ENCODE results near the gene CARD6.

CARD6 gene

DNA sequence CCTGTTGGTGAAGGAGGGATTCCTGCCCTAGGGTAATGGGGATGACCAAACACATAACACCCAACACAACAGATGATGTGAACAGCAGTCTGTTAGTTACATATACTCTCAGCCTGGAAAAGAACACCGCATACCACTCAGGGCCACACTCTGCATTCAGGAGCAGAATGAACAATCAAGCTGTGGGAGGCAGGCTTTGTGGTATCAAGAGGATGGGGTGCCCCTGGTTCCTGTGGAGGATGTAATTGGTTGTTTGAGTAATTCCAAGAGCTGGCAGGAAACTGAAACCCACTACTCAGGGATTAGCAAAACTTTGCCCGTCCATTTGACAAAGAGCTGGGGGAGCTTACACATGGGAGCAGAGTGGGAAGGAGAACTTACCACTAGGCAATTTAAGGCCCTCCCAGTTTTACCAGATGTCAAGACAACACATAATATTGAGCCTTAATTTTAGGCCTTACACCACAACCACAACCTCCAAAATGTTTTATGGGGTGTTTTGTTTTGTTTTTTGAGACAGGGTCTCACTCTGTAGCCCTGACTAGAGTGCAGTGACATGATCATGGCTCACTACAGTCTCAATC, 27.4 kb upstream of the CARD6 start:
- TF ChIP-seq FOXM1 (IDR thresholded peaks at IDR 0.05; ENCODE audit: borderline replicate concordance, low read depth) (no peak), CEBPB (IDR thresholded peaks at IDR 0.05) (no peak), RAD21 (IDR thresholded peaks at IDR 0.05; ENCODE audit: low read depth) (no peak), ZBTB7A (IDR thresholded peaks at IDR 0.05; ENCODE audit: low read depth) (no peak), TAF1 (IDR thresholded peaks at IDR 0.05; ENCODE audit: low read depth) (no peak), YY1 (IDR thresholded peaks at IDR 0.05; ENCODE audit: low read depth) (no peak), CREB1 (IDR thresholded peaks at IDR 0.05; ENCODE audit: low read depth) (no peak), EP300 (IDR thresholded peaks at IDR 0.05; ENCODE audit: borderline replicate concordance) (no peak), NFIC (IDR thresholded peaks at IDR 0.05) (no peak), TEAD4 (IDR thresholded peaks at IDR 0.05) (no peak)
- TF ChIP-seq, protein P1, sequence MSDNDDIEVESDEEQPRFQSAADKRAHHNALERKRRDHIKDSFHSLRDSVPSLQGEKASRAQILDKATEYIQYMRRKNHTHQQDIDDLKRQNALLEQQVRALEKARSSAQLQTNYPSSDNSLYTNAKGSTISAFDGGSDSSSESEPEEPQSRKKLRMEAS (IDR thresholded peaks at IDR 0.05), result no peak
- TF ChIP-seq, protein P2, sequence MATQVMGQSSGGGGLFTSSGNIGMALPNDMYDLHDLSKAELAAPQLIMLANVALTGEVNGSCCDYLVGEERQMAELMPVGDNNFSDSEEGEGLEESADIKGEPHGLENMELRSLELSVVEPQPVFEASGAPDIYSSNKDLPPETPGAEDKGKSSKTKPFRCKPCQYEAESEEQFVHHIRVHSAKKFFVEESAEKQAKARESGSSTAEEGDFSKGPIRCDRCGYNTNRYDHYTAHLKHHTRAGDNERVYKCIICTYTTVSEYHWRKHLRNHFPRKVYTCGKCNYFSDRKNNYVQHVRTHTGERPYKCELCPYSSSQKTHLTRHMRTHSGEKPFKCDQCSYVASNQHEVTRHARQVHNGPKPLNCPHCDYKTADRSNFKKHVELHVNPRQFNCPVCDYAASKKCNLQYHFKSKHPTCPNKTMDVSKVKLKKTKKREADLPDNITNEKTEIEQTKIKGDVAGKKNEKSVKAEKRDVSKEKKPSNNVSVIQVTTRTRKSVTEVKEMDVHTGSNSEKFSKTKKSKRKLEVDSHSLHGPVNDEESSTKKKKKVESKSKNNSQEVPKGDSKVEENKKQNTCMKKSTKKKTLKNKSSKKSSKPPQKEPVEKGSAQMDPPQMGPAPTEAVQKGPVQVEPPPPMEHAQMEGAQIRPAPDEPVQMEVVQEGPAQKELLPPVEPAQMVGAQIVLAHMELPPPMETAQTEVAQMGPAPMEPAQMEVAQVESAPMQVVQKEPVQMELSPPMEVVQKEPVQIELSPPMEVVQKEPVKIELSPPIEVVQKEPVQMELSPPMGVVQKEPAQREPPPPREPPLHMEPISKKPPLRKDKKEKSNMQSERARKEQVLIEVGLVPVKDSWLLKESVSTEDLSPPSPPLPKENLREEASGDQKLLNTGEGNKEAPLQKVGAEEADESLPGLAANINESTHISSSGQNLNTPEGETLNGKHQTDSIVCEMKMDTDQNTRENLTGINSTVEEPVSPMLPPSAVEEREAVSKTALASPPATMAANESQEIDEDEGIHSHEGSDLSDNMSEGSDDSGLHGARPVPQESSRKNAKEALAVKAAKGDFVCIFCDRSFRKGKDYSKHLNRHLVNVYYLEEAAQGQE (IDR thresholded peaks at IDR 0.05; ENCODE audit: low read depth), result no peak
- TF ChIP-seq, protein P3, sequence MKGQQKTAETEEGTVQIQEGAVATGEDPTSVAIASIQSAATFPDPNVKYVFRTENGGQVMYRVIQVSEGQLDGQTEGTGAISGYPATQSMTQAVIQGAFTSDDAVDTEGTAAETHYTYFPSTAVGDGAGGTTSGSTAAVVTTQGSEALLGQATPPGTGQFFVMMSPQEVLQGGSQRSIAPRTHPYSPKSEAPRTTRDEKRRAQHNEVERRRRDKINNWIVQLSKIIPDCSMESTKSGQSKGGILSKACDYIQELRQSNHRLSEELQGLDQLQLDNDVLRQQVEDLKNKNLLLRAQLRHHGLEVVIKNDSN (IDR thresholded peaks at IDR 0.05), result no peak

DNA sequence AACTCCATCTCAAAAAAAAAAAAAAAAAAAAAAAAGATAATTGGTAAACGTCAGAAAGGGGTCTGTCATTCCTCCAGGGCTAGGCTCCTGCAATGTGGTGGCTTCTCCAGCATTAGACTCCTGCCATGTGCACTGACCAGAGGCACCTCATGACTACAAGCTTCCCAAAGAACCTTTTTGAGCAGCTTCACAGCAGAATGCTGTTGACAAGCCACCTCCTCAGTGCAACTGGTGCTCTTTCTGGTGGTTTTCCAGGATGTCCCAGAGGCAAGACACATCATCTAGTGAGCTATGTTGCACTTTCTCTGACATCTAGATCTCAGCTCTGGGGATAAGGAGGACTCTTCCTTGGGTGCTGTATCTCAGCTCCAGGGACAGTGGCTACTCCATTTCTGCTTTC, 17.7 kb upstream of the CARD6 start:
- no peak for TF ChIP-seq ZBTB7A (IDR thresholded peaks at IDR 0.05; ENCODE audit: low read depth)
- no peak for TF ChIP-seq TCF12 (IDR thresholded peaks at IDR 0.05; ENCODE audit: low read depth)
- TF ChIP-seq EP300 (IDR thresholded peaks at IDR 0.05; ENCODE audit: borderline replicate concordance), result no peak
- no peak for TF ChIP-seq CREB1 (IDR thresholded peaks at IDR 0.05; ENCODE audit: low read depth)
- no peak for TF ChIP-seq EGR1 (IDR thresholded peaks at IDR 0.05)
- TF ChIP-seq, protein P1 (IDR thresholded peaks at IDR 0.05), result no peak
- no peak for TF ChIP-seq YY1 (IDR thresholded peaks at IDR 0.05; ENCODE audit: low read depth)
- TF ChIP-seq TAF1 (IDR thresholded peaks at IDR 0.05; ENCODE audit: low read depth), result no peak
- no peak for TF ChIP-seq FOXM1 (IDR thresholded peaks at IDR 0.05; ENCODE audit: borderline replicate concordance, low read depth)
- TF ChIP-seq NFIC (IDR thresholded peaks at IDR 0.05), result no peak
- no peak for TF ChIP-seq RAD21 (IDR thresholded peaks at IDR 0.05; ENCODE audit: low read depth)
- TF ChIP-seq TEAD4 (IDR thresholded peaks at IDR 0.05), result no peak
- TF ChIP-seq, protein P3 (IDR thresholded peaks at IDR 0.05), result no peak
- no peak for TF ChIP-seq CEBPB (IDR thresholded peaks at IDR 0.05)
- TF ChIP-seq, protein P2 (IDR thresholded peaks at IDR 0.05; ENCODE audit: low read depth), result no peak

DNA sequence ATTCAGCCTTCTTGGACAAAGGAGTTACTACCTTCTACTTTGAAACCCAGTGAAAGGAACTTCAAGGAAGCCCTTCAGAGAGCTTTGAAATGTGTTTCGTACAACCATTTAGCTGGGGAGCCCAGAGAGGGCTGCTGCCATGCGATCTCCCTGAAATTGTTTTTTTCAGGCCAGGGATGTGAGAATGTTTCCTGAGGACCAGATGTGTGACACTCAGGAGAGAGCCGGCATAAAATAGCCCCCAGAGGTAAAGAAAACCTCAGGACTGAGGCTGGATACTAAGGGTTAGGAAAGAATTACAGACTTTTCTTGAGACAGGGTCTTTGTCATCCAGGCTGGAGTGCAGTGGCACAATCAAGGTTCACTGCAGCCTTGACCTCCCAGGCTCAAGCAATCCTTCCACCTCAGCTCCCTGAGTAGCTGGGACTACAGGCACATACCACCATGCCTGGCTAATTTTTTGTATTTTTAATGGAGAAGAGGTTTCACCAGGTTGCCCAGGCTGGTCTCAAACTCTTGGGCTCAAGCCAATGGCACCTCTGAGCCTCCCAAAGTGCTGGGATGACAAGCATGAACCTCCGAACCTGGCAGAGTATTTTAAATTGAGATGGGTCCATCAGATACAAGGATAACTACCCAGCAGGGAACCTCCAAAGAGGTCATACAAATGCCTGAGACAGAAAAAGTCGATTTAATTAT, 14.5 kb upstream of the CARD6 start:
- TF ChIP-seq ZBTB7A (IDR thresholded peaks at IDR 0.05; ENCODE audit: low read depth), result no peak
- TF ChIP-seq TEAD4 (IDR thresholded peaks at IDR 0.05), result no peak
- TF ChIP-seq, protein P2 (IDR thresholded peaks at IDR 0.05; ENCODE audit: low read depth), result no peak
- no peak for TF ChIP-seq YY1 (IDR thresholded peaks at IDR 0.05; ENCODE audit: low read depth)
- TF ChIP-seq FOXM1 (IDR thresholded peaks at IDR 0.05; ENCODE audit: borderline replicate concordance, low read depth), result no peak
- no peak for TF ChIP-seq NFIC (IDR thresholded peaks at IDR 0.05)
- no peak for TF ChIP-seq CREB1 (IDR thresholded peaks at IDR 0.05; ENCODE audit: low read depth)
- TF ChIP-seq RAD21 (IDR thresholded peaks at IDR 0.05; ENCODE audit: low read depth), result no peak
- TF ChIP-seq, protein P1 (IDR thresholded peaks at IDR 0.05), result no peak
- TF ChIP-seq EGR1 (IDR thresholded peaks at IDR 0.05), result no peak
- no peak for TF ChIP-seq CEBPB (IDR thresholded peaks at IDR 0.05)
- TF ChIP-seq TCF12 (IDR thresholded peaks at IDR 0.05; ENCODE audit: low read depth), result no peak
- TF ChIP-seq, protein P3 (IDR thresholded peaks at IDR 0.05), result no peak
- no peak for TF ChIP-seq TAF1 (IDR thresholded peaks at IDR 0.05; ENCODE audit: low read depth)
- TF ChIP-seq EP300 (IDR thresholded peaks at IDR 0.05; ENCODE audit: borderline replicate concordance), result no peak
